Mucosa of stomach (tissue), 1 donor: Measurements from ENCODE around the gene NPPA.

ENCODE experiments used
- H3K27me3 ChIP-seq: one replicate; pipeline ENCODE4 v1.7.0; 2013; ENCODE audit warnings: mild to moderate bottlenecking, low read length; ENCODE audit not compliant: control insufficient read depth, insufficient read depth
- H3K36me3 ChIP-seq: one replicate; pipeline ENCODE4 v1.7.0; 2013; ENCODE audit warnings: low read length; ENCODE audit not compliant: control insufficient read depth, insufficient read depth
- H3K4me1 ChIP-seq: one replicate; pipeline ENCODE4 v1.7.0; 2013; ENCODE audit warnings: mild to moderate bottlenecking, low read length; ENCODE audit not compliant: control insufficient read depth, insufficient read depth
- H3K4me3 ChIP-seq: one replicate; pipeline ENCODE4 v1.7.0; 2013; ENCODE audit warnings: low read length
- H3K9ac ChIP-seq: one replicate; pipeline ENCODE4 v1.7.0; 2013; ENCODE audit warnings: mild to moderate bottlenecking, low read length, moderate library complexity
- H3K9me3 ChIP-seq: one replicate; pipeline ENCODE4 v1.7.0; 2013; ENCODE audit warnings: mild to moderate bottlenecking, low read length, moderate library complexity; ENCODE audit not compliant: control insufficient read depth
- donor health status: Pancreatic carcinoma.

Gene NPPA

DNA sequence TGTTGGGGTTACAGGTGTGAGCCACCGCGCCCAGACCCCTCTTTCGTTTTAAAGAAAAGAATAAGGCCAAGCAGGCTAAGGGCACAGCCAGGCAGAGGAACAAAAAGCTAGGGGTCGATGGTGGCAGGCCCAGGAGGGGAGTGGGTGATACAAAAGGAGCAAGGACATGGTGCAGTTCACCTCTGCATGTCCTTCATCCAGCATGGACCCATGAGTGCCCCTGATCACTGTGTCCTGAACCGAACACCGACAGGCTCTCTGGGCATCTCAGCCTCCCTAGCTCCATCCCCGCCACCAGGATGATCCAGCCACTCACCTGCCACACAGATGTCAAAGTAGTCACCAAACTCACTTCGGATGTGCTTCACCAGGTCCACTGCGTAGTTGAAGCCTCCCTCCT is 47.7 kb downstream of the NPPA start:
- Histone ChIP-seq H3K36me3 (peaks cover 26% of the 10 kb centered on the region), H3K9ac (no peak overlapping the region), H3K9me3 (no peaks in the 10 kb centered on the region), H3K4me1 (peaks cover 28% of the 10 kb centered on the region), H3K4me3 (no peak overlapping the region), H3K27me3 (no peaks in the 10 kb centered on the region)

- H3K36me3 ChIP-seq = peaks cover 34% of the 10 kb centered on the region
- peaks cover 22% of the 10 kb centered on the region for H3K4me1 ChIP-seq
- no peak overlapping the region for H3K9ac ChIP-seq
- H3K27me3 ChIP-seq = no peaks in the 10 kb centered on the region
- no peak overlapping the region for H3K4me3 ChIP-seq
- no peaks in the 10 kb centered on the region for H3K9me3 ChIP-seq
Observed at GRCh38 chr1:11799099-11799498, 48.5 kb downstream of the NPPA start.

GRCh38 chr1:11797525-11798216 is 49.9 kb downstream of the NPPA start:
- H3K9me3 ChIP-seq = no peaks in the 10 kb centered on the region
- no peak overlapping the region for H3K9ac ChIP-seq
- H3K4me1 ChIP-seq = peaks cover 9% of the 10 kb centered on the region
- no peaks in the 10 kb centered on the region for H3K27me3 ChIP-seq
- H3K4me3 ChIP-seq = no peak overlapping the region
- peaks cover 40% of the 10 kb centered on the region for H3K36me3 ChIP-seq

DNA sequence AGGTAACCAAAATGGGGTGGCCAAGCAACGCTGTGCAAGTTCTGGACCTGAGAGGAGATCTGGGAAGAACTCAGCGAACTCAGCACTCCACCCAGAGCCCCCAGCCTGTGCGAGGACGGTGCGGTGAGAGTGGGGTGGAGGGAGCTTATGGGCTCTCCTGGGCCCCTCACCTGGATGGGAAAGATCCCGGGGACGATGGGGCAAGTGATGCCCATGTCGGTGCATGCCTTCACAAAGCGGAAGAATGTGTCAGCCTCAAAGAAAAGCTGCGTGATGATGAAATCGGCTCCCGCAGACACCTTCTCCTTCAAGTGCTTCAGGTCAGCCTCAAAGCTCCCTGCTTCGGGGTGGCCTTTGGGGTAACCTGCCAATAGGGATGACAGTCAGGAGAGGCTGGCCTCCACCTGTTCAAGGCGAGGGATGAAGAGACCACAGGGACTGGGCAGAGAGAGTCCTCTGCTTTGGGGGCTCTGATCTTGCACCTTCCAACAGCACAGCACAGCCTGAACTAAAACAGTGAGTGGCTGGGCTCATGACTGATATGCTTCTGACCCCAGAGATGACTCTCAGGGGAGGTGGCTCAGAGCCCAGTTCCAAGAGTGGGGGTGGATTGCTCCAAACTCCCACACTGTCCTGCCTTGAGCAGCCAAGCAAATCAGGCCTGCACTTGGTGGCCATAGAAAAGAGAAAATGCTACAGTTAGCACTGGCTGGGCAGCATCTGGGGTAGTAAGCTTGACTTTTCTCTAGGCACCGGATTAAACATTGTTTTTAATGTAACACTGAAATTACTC is 51.4 kb downstream of the NPPA start:
- peaks cover 16% of the 10 kb centered on the region for H3K4me1 ChIP-seq
- H3K36me3 ChIP-seq = peaks cover 43% of the 10 kb centered on the region

More for the DNA sequence above, 51.4 kb downstream of the NPPA start:
- H3K4me3 ChIP-seq = no peak overlapping the region
- H3K9me3 ChIP-seq = no peaks in the 10 kb centered on the region
- H3K27me3 ChIP-seq = no peaks in the 10 kb centered on the region
- H3K9ac ChIP-seq = no peak overlapping the region
